SK-N-SH (cell line): ENCODE measurements around the gene PABPC1L. TPM values are rescaled to one million over a fixed set of nuclear protein-coding genes. Genes with fewer than 3 reads are reported as not detected.

Source experiments
- CTCF ChIA-PET: fragments of 300-600, 350-600 bp; formaldehyde crosslinking; extraction: SDS; loops from one replicate; lab custom pipeline; 2021; lab: Yijun Ruan, JAX
- POLR2A ChIA-PET: fragments of 350-600 bp; sonication (Branson Sonifier 250); formaldehyde crosslinking; extraction: SDS; loops from one replicate; lab custom pipeline; 2020; ENCODE audit warnings: antibody characterized with exemption, inconsistent platforms; lab: Yijun Ruan, JAX
- DNase-seq: peaks from one replicate; pipeline ENCODE4 v3.0.0; 2012
- H2AFZ ChIP-seq: fragments of 200-600 bp; sonication (generic); 2 replicates; pipeline ENCODE4 v1.8.1; 2016; ENCODE audit warnings: antibody characterized with exemption, mild to moderate bottlenecking, low read depth
- H3F3A ChIP-seq: fragments of 200-600 bp; sonication (generic); replicated peaks from 2 replicates; pipeline ENCODE3; 2016; ENCODE audit warnings: antibody characterized with exemption, mild to moderate bottlenecking; ENCODE audit not compliant: insufficient read depth
- H3K27ac ChIP-seq, 2 experiments: fragments of 200-500 bp in 1 of 2; fragments of 200-600 bp in 1 of 2; sonication (Bioruptor generic) in 1 of 2; sonication (generic), shearing (Covaris generic) in 1 of 2; 2 replicates each; pipeline versions ENCODE4 v1.5.1 to v1.6.1; 2014 to 2016; ENCODE audit warnings: low read depth in 2 of 2, inconsistent platforms in 1 of 2, low read length in 1 of 2, mild to moderate bottlenecking in 1 of 2, mixed read lengths in 1 of 2
- H3K27me3 ChIP-seq: fragments of 200-600 bp; sonication (generic), shearing (Covaris generic); 2 replicates; pipeline ENCODE4 v1.6.1; 2016; ENCODE audit warnings: mixed run types; ENCODE audit not compliant: insufficient read depth
- H3K36me3 ChIP-seq, 2 experiments: fragments of 200-500 bp in 1 of 2; fragments of 200-600 bp in 1 of 2; sonication (Bioruptor generic) in 1 of 2; sonication (generic) in 1 of 2; replicated peaks in 1 of 2; 2 replicates each; pipeline versions ENCODE3 to v1.5.1; 2014 to 2016; ENCODE audit warnings: low read length in 1 of 2, mild to moderate bottlenecking in 1 of 2; ENCODE audit not compliant: insufficient read depth in 2 of 2, control insufficient read depth in 1 of 2
- H3K4me1 ChIP-seq, 2 experiments: fragments of 200-500 bp in 1 of 2; fragments of 200-600 bp in 1 of 2; sonication (Bioruptor generic) in 1 of 2; sonication (generic), shearing (Covaris generic) in 1 of 2; 2 replicates each; pipeline versions ENCODE4 v1.5.1 to v1.6.1; 2014 to 2016; ENCODE audit warnings: low read depth in 1 of 2, low read length in 1 of 2, mixed run types in 1 of 2; ENCODE audit not compliant: insufficient read depth in 2 of 2, control insufficient read depth in 1 of 2
- H3K4me2 ChIP-seq: fragments of 200-600 bp; sonication (generic), shearing (Covaris generic); 2 replicates; pipeline ENCODE4 v1.6.1; 2017; ENCODE audit warnings: mixed run types
- H3K4me3 ChIP-seq, 2 experiments: fragments of 200-500 bp in 1 of 2; fragments of 200-600 bp in 1 of 2; sonication (Bioruptor generic) in 1 of 2; sonication (generic), shearing (Covaris generic) in 1 of 2; 2 replicates each; pipeline versions ENCODE4 v1.5.1 to v1.8.1; 2014 to 2016; ENCODE audit warnings: low read depth in 2 of 2, inconsistent platforms in 1 of 2, low read length in 1 of 2, mild to moderate bottlenecking in 1 of 2, mixed read lengths in 1 of 2, moderate library complexity in 1 of 2
- H3K79me2 ChIP-seq: fragments of 200-600 bp; sonication (generic); 2 replicates; pipeline ENCODE4 v1.8.1; 2017; ENCODE audit warnings: mild to moderate bottlenecking; ENCODE audit not compliant: insufficient read depth
- H3K9ac ChIP-seq: fragments of 200-600 bp; sonication (generic); 2 replicates; pipeline ENCODE4 v1.6.1; 2017; ENCODE audit warnings: mixed run types
- H3K9me2 ChIP-seq: fragments of 200-600 bp; sonication (generic); 2 replicates; pipeline ENCODE4 v1.6.1; 2017; ENCODE audit warnings: mixed run types
- H3K9me3 ChIP-seq: fragments of 200-600 bp; sonication (generic); 2 replicates; pipeline ENCODE4 v1.6.1; 2017; ENCODE audit warnings: mixed run types, mild to moderate bottlenecking, moderate library complexity
- H4K20me1 ChIP-seq: fragments of 200-600 bp; sonication (generic); 2 replicates; pipeline ENCODE4 v1.6.1; 2017; ENCODE audit warnings: mild to moderate bottlenecking, mixed run types; ENCODE audit not compliant: insufficient read depth
- ELF1 ChIP-seq: IDR thresholded peaks from 2 replicates; pipeline ENCODE4 v1.4.0; 2012
- EZH2phosphoT487 ChIP-seq: fragments of 200-600 bp; sonication (generic); IDR thresholded peaks from 2 replicates; pipeline ENCODE4 v1.6.1; 2017; ENCODE audit warnings: low read depth, mixed run types, mild to moderate bottlenecking, antibody characterized with exemption, moderate library complexity, borderline replicate concordance
- FOSL2 ChIP-seq: IDR thresholded peaks from 2 replicates; pipeline ENCODE4 v1.4.0; 2012; ENCODE audit warnings: low read depth, mild to moderate bottlenecking, moderate library complexity, borderline replicate concordance
- FOXJ3 ChIP-seq: sonication (generic); formaldehyde crosslinking; IDR thresholded peaks from 2 replicates; pipeline ENCODE4 v1.5.1; 2020; ENCODE audit warnings: mild to moderate bottlenecking, missing genetic modification reagents
- GABPA ChIP-seq: IDR thresholded peaks from 2 replicates; pipeline ENCODE4 v1.4.0; 2012; ENCODE audit warnings: low read depth, mild to moderate bottlenecking
- JUND ChIP-seq: IDR thresholded peaks from 2 replicates; pipeline ENCODE4 v1.4.0; 2012
- NFIC ChIP-seq: IDR thresholded peaks from 2 replicates; pipeline ENCODE4 v1.4.0; 2012; ENCODE audit warnings: borderline replicate concordance
- NRF1 ChIP-seq: IDR thresholded peaks from 2 replicates; pipeline ENCODE4 v1.6.1; 2012; ENCODE audit warnings: low read depth, mild to moderate bottlenecking, low read length
- POLR2AphosphoS5 ChIP-seq: IDR thresholded peaks from 2 replicates; pipeline ENCODE4 v1.6.1; 2012; ENCODE audit warnings: low read depth, low read length
- RCOR1 ChIP-seq: fragments of 150-350 bp; IDR thresholded peaks from 2 replicates; pipeline ENCODE4 v1.6.1; 2017; ENCODE audit warnings: antibody characterized with exemption, low read length
- RXRA ChIP-seq: IDR thresholded peaks from 2 replicates; pipeline ENCODE4 v1.4.0; 2012; ENCODE audit warnings: low read depth, mild to moderate bottlenecking, borderline replicate concordance
- SIN3A ChIP-seq: IDR thresholded peaks from 2 replicates; pipeline ENCODE4 v1.6.1; 2012; ENCODE audit warnings: low read depth, mild to moderate bottlenecking, low read length, moderate library complexity, borderline replicate concordance
- SMC3 ChIP-seq: IDR thresholded peaks from 2 replicates; pipeline ENCODE4 v1.6.1; 2012; ENCODE audit warnings: low read depth, low read length, improper control_type of control experiment
- TAF1 ChIP-seq: IDR thresholded peaks from 2 replicates; pipeline ENCODE4 v1.6.1; 2012; ENCODE audit warnings: low read depth, mild to moderate bottlenecking, low read length, moderate library complexity, borderline replicate concordance
- TCF12 ChIP-seq: IDR thresholded peaks from 2 replicates; pipeline ENCODE4 v1.4.0; 2012
- TEAD4 ChIP-seq: IDR thresholded peaks from 2 replicates; pipeline ENCODE4 v1.4.0; 2012; ENCODE audit warnings: mild to moderate bottlenecking, borderline replicate concordance; ENCODE audit not compliant: insufficient read depth
- YY1 ChIP-seq: IDR thresholded peaks from 2 replicates; pipeline ENCODE4 v1.4.0; 2012; ENCODE audit warnings: low read depth, mild to moderate bottlenecking
- WGBS: methylation state at CpG from one replicate; pipeline ENCODE4 v1.1.6; 2017; ENCODE audit warnings: low lambda C conversion rate; 5-methylcytosine and 5-hydroxymethylcytosine counted together
- polyA plus RNA-seq, 3 experiments: library from polyadenylated mRNA; depleted of rRNA; stranded (reverse); fragments of >200 nt; gene quantifications; 2 replicates each; pipeline ENCODE4 v1.2.3, GENCODE V29; 2012
- TF ChIP-seq, protein P1 (sequence below): fragments of 200-600 bp; sonication (generic); IDR thresholded peaks from 2 replicates; pipeline ENCODE4 v1.6.1; 2017; ENCODE audit warnings: antibody characterized with exemption, mild to moderate bottlenecking, moderate library complexity
- TF ChIP-seq, protein P2 (sequence below): IDR thresholded peaks from 2 replicates; pipeline ENCODE4 v1.4.0; 2012; ENCODE audit warnings: low read depth
- TF ChIP-seq, protein P3 (sequence below): fragments of 150-350 bp; IDR thresholded peaks from 2 replicates; pipeline ENCODE4 v1.6.1; 2016; ENCODE audit warnings: mild to moderate bottlenecking, low read depth, low read length
- TF ChIP-seq, protein P4 (sequence below): IDR thresholded peaks from 2 replicates; pipeline ENCODE4 v1.4.0; 2012; ENCODE audit warnings: low read depth, borderline replicate concordance
- TF ChIP-seq, protein P5 (sequence below): fragments of 150-350 bp; IDR thresholded peaks from 2 replicates; pipeline ENCODE4 v1.6.1; 2017; ENCODE audit warnings: antibody characterized with exemption, low read length, low read depth, borderline replicate concordance

PABPC1L gene
- polyA plus RNA-seq, 1 of the 3 experiments (the other 2 are of a cell fraction): 205 TPM

DNA sequence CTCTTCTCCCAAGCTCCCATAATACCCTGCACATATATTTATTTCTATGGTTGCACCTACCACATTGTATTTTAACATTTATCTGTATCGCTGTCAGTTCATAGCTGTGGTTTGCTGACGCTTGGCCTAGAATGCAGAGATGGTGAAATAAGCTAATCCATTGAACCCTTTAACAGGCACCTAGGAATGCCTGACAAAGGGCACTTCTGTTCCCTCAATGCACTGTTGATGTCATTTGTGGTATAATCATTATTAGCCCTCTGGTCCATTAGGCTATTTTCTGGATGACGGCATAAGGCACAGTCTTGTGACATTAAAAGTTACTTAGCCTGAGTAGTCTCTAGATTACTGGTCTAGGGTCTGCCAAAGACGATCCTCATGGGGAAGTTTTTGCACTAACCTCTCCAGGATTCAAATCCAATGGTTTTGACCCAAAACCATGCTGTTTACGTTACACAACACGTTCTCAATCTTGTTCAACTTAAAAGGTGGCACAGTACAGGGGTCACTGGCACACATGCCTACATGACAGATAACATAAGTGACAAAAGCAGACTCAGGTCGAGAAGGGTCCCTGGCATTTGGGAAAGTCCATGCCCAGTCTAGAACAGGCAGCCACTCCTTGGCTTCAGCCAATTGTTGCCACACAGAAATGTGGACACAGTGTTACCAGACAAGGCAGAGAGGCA, 26.5 kb upstream of the PABPC1L start:
- H4K20me1 ChIP-seq: peaks cover 24% of the 10 kb centered on the region
- H2AFZ ChIP-seq: no peak overlapping the region
- no peak for TF ChIP-seq SIN3A
- no peak for TF ChIP-seq FOXJ3 (CRISPR knock-in tag)
- TF ChIP-seq, protein P1, sequence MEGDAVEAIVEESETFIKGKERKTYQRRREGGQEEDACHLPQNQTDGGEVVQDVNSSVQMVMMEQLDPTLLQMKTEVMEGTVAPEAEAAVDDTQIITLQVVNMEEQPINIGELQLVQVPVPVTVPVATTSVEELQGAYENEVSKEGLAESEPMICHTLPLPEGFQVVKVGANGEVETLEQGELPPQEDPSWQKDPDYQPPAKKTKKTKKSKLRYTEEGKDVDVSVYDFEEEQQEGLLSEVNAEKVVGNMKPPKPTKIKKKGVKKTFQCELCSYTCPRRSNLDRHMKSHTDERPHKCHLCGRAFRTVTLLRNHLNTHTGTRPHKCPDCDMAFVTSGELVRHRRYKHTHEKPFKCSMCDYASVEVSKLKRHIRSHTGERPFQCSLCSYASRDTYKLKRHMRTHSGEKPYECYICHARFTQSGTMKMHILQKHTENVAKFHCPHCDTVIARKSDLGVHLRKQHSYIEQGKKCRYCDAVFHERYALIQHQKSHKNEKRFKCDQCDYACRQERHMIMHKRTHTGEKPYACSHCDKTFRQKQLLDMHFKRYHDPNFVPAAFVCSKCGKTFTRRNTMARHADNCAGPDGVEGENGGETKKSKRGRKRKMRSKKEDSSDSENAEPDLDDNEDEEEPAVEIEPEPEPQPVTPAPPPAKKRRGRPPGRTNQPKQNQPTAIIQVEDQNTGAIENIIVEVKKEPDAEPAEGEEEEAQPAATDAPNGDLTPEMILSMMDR: no peak
- no peak for TF ChIP-seq RCOR1
- TF ChIP-seq, protein P2, sequence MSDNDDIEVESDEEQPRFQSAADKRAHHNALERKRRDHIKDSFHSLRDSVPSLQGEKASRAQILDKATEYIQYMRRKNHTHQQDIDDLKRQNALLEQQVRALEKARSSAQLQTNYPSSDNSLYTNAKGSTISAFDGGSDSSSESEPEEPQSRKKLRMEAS: no peak
- TF ChIP-seq, protein P3, sequence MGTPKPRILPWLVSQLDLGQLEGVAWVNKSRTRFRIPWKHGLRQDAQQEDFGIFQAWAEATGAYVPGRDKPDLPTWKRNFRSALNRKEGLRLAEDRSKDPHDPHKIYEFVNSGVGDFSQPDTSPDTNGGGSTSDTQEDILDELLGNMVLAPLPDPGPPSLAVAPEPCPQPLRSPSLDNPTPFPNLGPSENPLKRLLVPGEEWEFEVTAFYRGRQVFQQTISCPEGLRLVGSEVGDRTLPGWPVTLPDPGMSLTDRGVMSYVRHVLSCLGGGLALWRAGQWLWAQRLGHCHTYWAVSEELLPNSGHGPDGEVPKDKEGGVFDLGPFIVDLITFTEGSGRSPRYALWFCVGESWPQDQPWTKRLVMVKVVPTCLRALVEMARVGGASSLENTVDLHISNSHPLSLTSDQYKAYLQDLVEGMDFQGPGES: no peak
- no peak for TF ChIP-seq ELF1
- TF ChIP-seq, protein P4, sequence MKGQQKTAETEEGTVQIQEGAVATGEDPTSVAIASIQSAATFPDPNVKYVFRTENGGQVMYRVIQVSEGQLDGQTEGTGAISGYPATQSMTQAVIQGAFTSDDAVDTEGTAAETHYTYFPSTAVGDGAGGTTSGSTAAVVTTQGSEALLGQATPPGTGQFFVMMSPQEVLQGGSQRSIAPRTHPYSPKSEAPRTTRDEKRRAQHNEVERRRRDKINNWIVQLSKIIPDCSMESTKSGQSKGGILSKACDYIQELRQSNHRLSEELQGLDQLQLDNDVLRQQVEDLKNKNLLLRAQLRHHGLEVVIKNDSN: no peak
- peaks cover 4% of the 10 kb centered on the region for H3F3A ChIP-seq
- H3K4me1 ChIP-seq: peaks cover 14% of the 10 kb centered on the region in 2 experiments; a peak in 3 of 4 replicates
- no peak overlapping the region for H3K27ac ChIP-seq
- peaks cover 7 to 9% of the 10 kb centered on the region in 2 experiments for H3K36me3 ChIP-seq
- no peaks in the 10 kb centered on the region for H3K9me2 ChIP-seq
- POLR2A ChIA-PET: no interaction called here
- no peak overlapping the region for H3K4me2 ChIP-seq
- 75% methylated on average over 7 of the region's 7 CpGs for WGBS
- no peaks in the 10 kb centered on the region for H3K27me3 ChIP-seq
- H3K4me3 ChIP-seq: no peak overlapping the region
- CTCF ChIA-PET: interaction anchor here (1.2 kb wide), 1 partner anchor 199 kb away, joined by 3 read pairs; no protein-coding TSS in a partner anchor
- H3K9ac ChIP-seq: no peak overlapping the region
- peaks cover 29% of the 10 kb centered on the region for H3K79me2 ChIP-seq
- no peaks in the 10 kb centered on the region for H3K9me3 ChIP-seq
- no peak for DNase-seq

DNA sequence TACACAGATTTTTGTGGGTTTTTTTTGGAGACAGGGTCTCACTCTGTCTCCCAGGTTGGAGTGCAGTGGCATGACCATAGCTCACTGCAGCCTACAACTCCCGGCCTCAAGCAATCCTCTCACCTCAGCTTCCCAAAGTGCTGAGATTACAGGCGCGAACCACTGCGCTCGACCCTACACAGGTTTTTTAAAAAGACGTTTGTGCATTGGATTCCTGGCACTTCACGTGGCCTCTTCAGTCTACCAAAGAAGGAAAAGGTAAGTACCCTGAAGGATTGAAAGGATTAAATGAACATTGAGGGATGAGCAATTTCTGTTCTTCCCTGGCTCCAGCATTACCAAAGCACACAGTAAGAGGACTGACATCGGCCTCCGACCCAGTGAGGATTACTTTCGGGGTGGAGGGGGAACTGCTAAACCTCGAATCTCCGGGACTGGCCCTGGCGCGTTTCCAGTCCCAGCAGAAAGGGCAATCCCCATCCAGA, 24.9 kb upstream of the PABPC1L start:
- Histone ChIP-seq H3K9ac (peak overlapping the region; percentile 96; the same call in 1 of the 2 replicates), H3K4me1 (peaks cover 14 to 19% of the 10 kb centered on the region in 2 experiments; a peak in 3 of 4 replicates), H3K4me2 (peak overlapping the region; percentile 72), H3K36me3 (peaks cover 21 to 23% of the 10 kb centered on the region in 2 experiments), H3K4me3 (peak overlapping the region; percentile 44 to 57), H3K9me2 (no peaks in the 10 kb centered on the region), H3F3A (peaks cover 6% of the 10 kb centered on the region), H3K27ac (peak overlapping the region; percentile 45 to 70; a peak in 2 of 4 replicates), H3K27me3 (no peaks in the 10 kb centered on the region), H4K20me1 (peaks cover 40% of the 10 kb centered on the region), H3K9me3 (no peaks in the 10 kb centered on the region), H2AFZ (peak overlapping the region; percentile 90), H3K79me2 (peaks cover 44% of the 10 kb centered on the region)
- ChIA-PET POLR2A (interaction anchor here (0.9 to 1.1 kb wide), 5 partner anchors 10 to 478 kb away, joined by 3 to 7 read pairs (median 4); partner anchors contain the start of gene SYS1), CTCF (interaction anchor here (1.3 to 2.0 kb wide), 2 partner anchors 99 to 137 kb away, joined by 5 to 6 read pairs; no protein-coding TSS in a partner anchor)
- WGBS: 34% methylated on average over 14 of the region's 14 CpGs
- DNase-seq: no peak
- TF ChIP-seq NFIC (no peak), SMC3 (no peak), POLR2AphosphoS5 (no peak), FOXJ3 (CRISPR knock-in tag) (no peak), EZH2phosphoT487 (no peak), FOSL2 (no peak), TEAD4 (no peak), TAF1 (no peak), TCF12 (no peak), JUND (no peak), YY1 (no peak), NRF1 (no peak), ELF1 (no peak), GABPA (no peak), RXRA (no peak)
- TF ChIP-seq, protein P5, sequence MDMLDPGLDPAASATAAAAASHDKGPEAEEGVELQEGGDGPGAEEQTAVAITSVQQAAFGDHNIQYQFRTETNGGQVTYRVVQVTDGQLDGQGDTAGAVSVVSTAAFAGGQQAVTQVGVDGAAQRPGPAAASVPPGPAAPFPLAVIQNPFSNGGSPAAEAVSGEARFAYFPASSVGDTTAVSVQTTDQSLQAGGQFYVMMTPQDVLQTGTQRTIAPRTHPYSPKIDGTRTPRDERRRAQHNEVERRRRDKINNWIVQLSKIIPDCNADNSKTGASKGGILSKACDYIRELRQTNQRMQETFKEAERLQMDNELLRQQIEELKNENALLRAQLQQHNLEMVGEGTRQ: no peak
